Measurements from ENCODE around the gene FEN1.

FEN1 gene

DNA sequence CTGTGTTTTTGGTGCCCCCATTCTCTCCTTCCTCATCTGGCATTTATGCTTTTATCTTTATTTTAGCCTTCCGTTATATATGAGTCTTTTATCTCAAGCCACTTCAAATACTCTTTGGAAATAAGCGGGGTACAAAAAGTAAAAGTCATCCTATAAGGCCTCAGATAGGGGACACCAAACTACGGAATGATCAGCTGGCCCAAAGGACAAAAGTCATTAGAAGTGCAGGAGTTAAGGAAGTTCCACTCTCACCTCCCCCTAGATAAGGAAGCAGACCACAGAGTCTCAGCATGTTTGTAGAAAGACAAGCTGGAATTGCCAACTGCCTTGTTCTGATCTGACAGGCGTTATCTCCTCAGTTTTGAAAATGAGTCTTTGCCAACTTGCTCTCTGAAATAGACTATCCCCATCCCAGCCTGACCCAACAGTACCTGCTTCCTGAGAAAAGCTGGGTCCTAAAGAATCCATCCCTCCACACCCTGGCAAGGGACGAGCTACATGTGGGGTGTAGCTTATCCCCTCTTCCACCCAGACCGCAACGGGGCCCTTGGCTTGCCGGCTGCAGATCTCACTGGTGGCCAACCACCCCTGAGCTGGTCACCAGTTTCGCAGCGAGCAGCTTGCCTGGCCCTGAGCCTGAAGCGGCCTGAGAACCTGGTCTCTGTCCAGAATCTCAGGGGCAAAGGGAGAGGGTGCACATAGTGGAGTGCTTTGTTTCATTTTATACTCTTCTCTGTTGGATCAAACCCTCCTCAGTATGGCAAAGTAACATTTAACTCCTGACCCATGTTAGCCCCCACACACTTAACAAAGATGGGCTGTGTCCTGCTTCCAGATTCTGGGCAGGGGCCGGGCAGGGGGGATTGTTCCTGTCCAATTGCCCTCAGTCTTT, 49.2 kb downstream of the FEN1 start:
- DNase-seq (ENCODE audit: low spot score) = no peak

DNA sequence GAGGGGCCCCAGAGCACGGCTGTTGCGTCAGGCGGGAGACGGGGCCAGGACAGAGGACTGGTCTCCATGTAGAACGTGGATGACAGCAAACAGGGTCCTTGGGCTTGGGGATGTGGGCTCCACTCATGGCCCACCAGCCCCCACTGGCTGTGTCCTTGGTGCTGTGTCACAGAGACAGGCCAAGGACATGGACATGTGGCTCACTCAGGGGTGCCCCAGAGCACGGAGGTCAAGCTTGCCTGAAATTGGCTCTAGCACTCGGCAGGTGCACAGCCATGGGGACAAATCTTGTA, 49.8 kb downstream of the FEN1 start:
- no peak for DNase-seq (ENCODE audit: low spot score)

DNA sequence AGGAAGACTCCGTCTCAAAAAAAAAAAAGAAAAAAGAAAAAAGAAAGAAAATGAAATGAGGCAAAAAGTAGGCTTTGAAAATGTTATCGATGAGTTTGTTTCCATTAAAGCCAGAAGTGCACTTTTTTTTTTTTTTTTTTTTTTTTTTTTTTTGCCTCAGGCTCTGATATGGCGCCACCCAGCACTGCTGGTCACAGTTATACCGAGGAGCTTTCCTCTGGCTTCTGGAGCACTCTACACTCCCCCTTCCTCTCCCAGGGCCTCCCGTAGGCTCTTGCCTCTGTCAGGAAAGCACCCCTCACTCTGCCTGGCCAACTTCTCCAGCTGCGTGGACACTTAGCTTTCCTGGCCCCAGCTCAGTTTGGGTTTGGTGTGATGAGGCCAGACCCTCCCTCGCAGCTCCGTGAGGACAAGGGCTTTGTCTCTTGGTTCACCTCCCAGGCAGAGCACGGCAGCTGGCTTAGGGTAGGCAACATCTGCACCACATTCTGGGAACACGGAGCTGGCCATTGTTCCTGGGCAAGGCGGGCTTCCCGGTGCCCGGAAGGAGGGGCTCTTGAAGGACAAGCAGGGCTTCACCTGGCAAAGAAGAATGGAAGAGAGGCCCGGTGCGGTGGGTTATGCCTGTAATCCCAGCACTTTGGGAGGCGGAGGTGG, 52.3 kb downstream of the FEN1 start:
- DNase-seq (ENCODE audit: low spot score) = no peak

DNA sequence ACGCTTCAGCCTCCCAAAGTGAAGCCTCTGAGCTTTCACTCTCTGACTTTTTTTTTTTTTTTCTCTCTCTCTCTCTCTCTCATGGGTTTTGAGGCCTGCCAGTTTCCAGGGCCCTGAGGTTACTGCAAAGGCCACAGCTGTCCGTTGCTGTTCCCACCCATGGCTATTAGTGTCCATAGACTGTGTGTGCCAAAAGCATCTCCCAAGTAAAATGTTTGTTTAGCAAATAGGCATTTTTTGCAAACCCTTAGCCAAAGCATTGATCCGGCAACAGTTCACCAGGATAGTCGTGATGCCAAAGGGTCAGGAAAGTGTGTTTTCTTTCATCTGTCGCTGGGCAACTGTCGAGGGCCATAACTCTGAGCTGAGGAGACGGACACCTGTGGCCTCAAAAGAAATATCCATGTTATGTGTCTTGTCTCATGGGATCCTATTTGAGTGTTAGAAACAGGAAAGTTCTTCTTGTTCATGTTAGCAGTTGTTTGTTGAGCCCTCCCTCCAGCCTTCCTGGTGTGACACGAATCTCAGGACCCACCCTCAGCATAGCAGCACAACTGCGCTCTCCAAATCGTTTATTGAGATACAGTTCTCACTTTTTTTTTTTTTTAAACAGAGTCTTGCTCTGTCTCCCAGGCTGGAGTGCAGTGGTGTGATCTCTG, 53.8 kb downstream of the FEN1 start:
- no peak for DNase-seq (ENCODE audit: low spot score)

Measured in RKO (cell line).